IMR-90 (cell line): ENCODE data around the gene BMP8B. TPM values are rescaled to one million over a fixed set of nuclear protein-coding genes. Genes with fewer than 3 reads are reported as not detected.

Source experiments
- ATAC-seq: fragments of 200-7000 bp; cut with Tn5 transposase; 2 replicates; pipeline ENCODE4 v1.9.1; 2020; ENCODE audit warnings: low read depth, mild to moderate bottlenecking, moderate library complexity
- BruUV-seq: library from RNA; stranded (reverse); fragments of 400-500 nt; replicated peaks from 2 replicates; lab custom pipeline; 2021; lab: Mats Ljungman, UMichigan
- CTCF ChIA-PET: fragments of 300-600 bp; formaldehyde crosslinking; extraction: SDS; loops from one replicate; lab custom pipeline; 2021; ENCODE audit warnings: antibody characterized with exemption; lab: Yijun Ruan, JAX
- POLR2A ChIA-PET: fragments of 300-600 bp; sonication (Branson Sonifier 250); formaldehyde crosslinking; loops from one replicate; lab custom pipeline; 2022; ENCODE audit warnings: antibody characterized with exemption; ENCODE audit not compliant: unreplicated experiment; lab: Charles Lee
- DNase-seq: peaks from one replicate; pipeline ENCODE4 v3.0.0; 2013
- H2AFZ ChIP-seq: replicated peaks from 2 replicates; pipeline ENCODE3; 2013; ENCODE audit warnings: low read length, mild to moderate bottlenecking; ENCODE audit not compliant: poor library complexity
- H2AK5ac ChIP-seq: 2 replicates; pipeline ENCODE4 v1.6.1; 2013; ENCODE audit warnings: low read depth, low read length, inconsistent platforms
- H2AK9ac ChIP-seq: replicated peaks from 2 replicates; pipeline ENCODE3; 2013; ENCODE audit warnings: mild to moderate bottlenecking, low read depth, low read length, moderate library complexity; ENCODE audit not compliant: poor library complexity
- H2BK120ac ChIP-seq: 2 replicates; pipeline ENCODE4 v1.6.1; 2013; ENCODE audit warnings: low read depth, low read length, inconsistent platforms
- H2BK15ac ChIP-seq: 3 replicates; pipeline ENCODE4 v1.6.1; 2013; ENCODE audit warnings: low read depth, low read length, inconsistent platforms
- H2BK20ac ChIP-seq: 2 replicates; pipeline ENCODE4 v1.6.1; 2013; ENCODE audit warnings: low read depth, mild to moderate bottlenecking, inconsistent platforms, low read length, moderate library complexity
- H2BK5ac ChIP-seq: 2 replicates; pipeline ENCODE4 v1.6.1; 2013; ENCODE audit warnings: mild to moderate bottlenecking, low read depth, low read length, inconsistent platforms; ENCODE audit not compliant: poor library complexity, severe bottlenecking
- H3K14ac ChIP-seq: replicated peaks from 2 replicates; pipeline ENCODE4 v1.6.1; 2013; ENCODE audit warnings: low read depth, low read length, inconsistent platforms
- H3K18ac ChIP-seq: 2 replicates; pipeline ENCODE4 v1.6.1; 2013; ENCODE audit warnings: low read depth, low read length, control low read depth
- H3K23ac ChIP-seq: 2 replicates; pipeline ENCODE4 v1.6.1; 2013; ENCODE audit warnings: low read depth, low read length, inconsistent platforms
- H3K27ac ChIP-seq: 2 replicates; pipeline ENCODE4 v1.5.1; 2013; ENCODE audit warnings: mild to moderate bottlenecking, control low read depth, low read length; ENCODE audit not compliant: insufficient read depth
- H3K27me3 ChIP-seq: 2 replicates; pipeline ENCODE4 v1.6.1; 2013; ENCODE audit warnings: low read length; ENCODE audit not compliant: control insufficient read depth, insufficient read depth
- H3K36me3 ChIP-seq: 2 replicates; pipeline ENCODE4 v1.6.1; 2013; ENCODE audit warnings: low read length, mixed read lengths; ENCODE audit not compliant: control insufficient read depth, insufficient read depth
- H3K4ac ChIP-seq: 2 replicates; pipeline ENCODE4 v1.6.1; 2013; ENCODE audit warnings: low read depth, low read length, inconsistent platforms
- H3K4me1 ChIP-seq: 2 replicates; pipeline ENCODE4 v1.6.1; 2013; ENCODE audit warnings: low read length, mixed read lengths; ENCODE audit not compliant: control insufficient read depth, insufficient read depth
- H3K4me2 ChIP-seq: 2 replicates; pipeline ENCODE4 v1.6.1; 2013; ENCODE audit warnings: low read depth, mild to moderate bottlenecking, control low read depth, low read length, moderate library complexity
- H3K4me3 ChIP-seq: 2 replicates; pipeline ENCODE4 v1.5.1; 2013; ENCODE audit warnings: low read depth, mild to moderate bottlenecking, control low read depth, low read length, moderate library complexity; ENCODE audit not compliant: insufficient read depth
- H3K56ac ChIP-seq: 2 replicates; pipeline ENCODE4 v1.6.1; 2013; ENCODE audit warnings: low read length, inconsistent platforms; ENCODE audit not compliant: insufficient read depth; ENCODE audit errors: extremely low read depth
- H3K79me1 ChIP-seq, 2 experiments: 2 replicates each; pipeline ENCODE4 v1.6.1; 2013; ENCODE audit warnings: low read length in 2 of 2, inconsistent platforms in 1 of 2, low read depth in 1 of 2
- H3K9ac ChIP-seq: 2 replicates; pipeline ENCODE4 v1.6.1; 2013; ENCODE audit warnings: low read depth, low read length, control low read depth
- H3K9me1 ChIP-seq: 2 replicates; pipeline ENCODE4 v1.6.1; 2013; ENCODE audit warnings: low read length, inconsistent platforms; ENCODE audit not compliant: insufficient read depth
- H3K9me3 ChIP-seq: 2 replicates; pipeline ENCODE4 v1.6.1; 2013; ENCODE audit warnings: low read length; ENCODE audit not compliant: control insufficient read depth, insufficient read depth
- H4K20me1 ChIP-seq: 2 replicates; pipeline ENCODE4 v1.6.1; 2013; ENCODE audit warnings: low read length, inconsistent platforms; ENCODE audit not compliant: insufficient read depth
- H4K5ac ChIP-seq: 2 replicates; pipeline ENCODE4 v1.6.1; 2013; ENCODE audit warnings: mild to moderate bottlenecking, low read depth, low read length, control low read depth
- H4K8ac ChIP-seq, 2 experiments: 2 replicates each; pipeline ENCODE4 v1.6.1; 2013; ENCODE audit warnings: low read depth in 2 of 2, low read length in 2 of 2, control low read depth in 1 of 2, inconsistent platforms in 1 of 2
- H4K91ac ChIP-seq: 2 replicates; pipeline ENCODE4 v1.6.1; 2013; ENCODE audit warnings: low read depth, low read length, inconsistent platforms; ENCODE audit not compliant: insufficient read depth
- BHLHE40 ChIP-seq: fragments of 150-350 bp; IDR thresholded peaks from 2 replicates; pipeline ENCODE4 v1.6.1; 2016; ENCODE audit warnings: mild to moderate bottlenecking, low read depth, low read length
- CEBPB ChIP-seq: IDR thresholded peaks from 2 replicates; pipeline ENCODE4 v1.6.1; 2012; ENCODE audit warnings: low read depth, low read length, improper control_type of control experiment
- CHD1 ChIP-seq: IDR thresholded peaks from 2 replicates; pipeline ENCODE4 v1.6.1; 2012; ENCODE audit warnings: low read depth, low read length, improper control_type of control experiment
- FOS ChIP-seq: fragments of 150-350 bp; IDR thresholded peaks from 2 replicates; pipeline ENCODE4 v1.6.1; 2016; ENCODE audit warnings: low read depth, low read length
- MAFK ChIP-seq: IDR thresholded peaks from 2 replicates; pipeline ENCODE4 v1.6.1; 2012; ENCODE audit warnings: low read depth, low read length, improper control_type of control experiment
- MAZ ChIP-seq: IDR thresholded peaks from 2 replicates; pipeline ENCODE4 v1.6.1; 2012; ENCODE audit warnings: low read depth, mild to moderate bottlenecking, low read length, improper control_type of control experiment, moderate library complexity, borderline replicate concordance
- MXI1 ChIP-seq: IDR thresholded peaks from 2 replicates; pipeline ENCODE4 v1.6.1; 2012; ENCODE audit warnings: low read depth, mild to moderate bottlenecking, low read length, moderate library complexity, borderline replicate concordance
- NFE2L2 ChIP-seq: fragments of 150-350 bp; IDR thresholded peaks from 2 replicates; pipeline ENCODE4 v1.6.1; 2016; ENCODE audit warnings: low read depth, mild to moderate bottlenecking, low read length
- POLR2A ChIP-seq: IDR thresholded peaks from 2 replicates; pipeline ENCODE4 v1.6.1; 2012; ENCODE audit warnings: mild to moderate bottlenecking, low read depth, low read length
- RAD21 ChIP-seq: IDR thresholded peaks from 2 replicates; pipeline ENCODE4 v1.6.1; 2012; ENCODE audit warnings: low read length, improper control_type of control experiment
- RCOR1 ChIP-seq: IDR thresholded peaks from 2 replicates; pipeline ENCODE4 v1.6.1; 2012; ENCODE audit warnings: mild to moderate bottlenecking, low read length, improper control_type of control experiment; ENCODE audit not compliant: insufficient replicate concordance
- SMC3 ChIP-seq: fragments of 150-350 bp; IDR thresholded peaks from 2 replicates; pipeline ENCODE4 v1.6.1; 2016; ENCODE audit warnings: low read depth, mild to moderate bottlenecking, antibody characterized with exemption, low read length, moderate library complexity
- dilution Hi-C: fragments of 300-500 bp; cut with HindIII; formaldehyde crosslinking; loops from one replicate; pipeline ENCODE4 v1.14.3; 2018; ENCODE audit warnings: low sequenced_read_pairs; ENCODE audit not compliant: unreplicated experiment
- in situ Hi-C: fragments of 300-500 bp; cut with MboI; formaldehyde crosslinking; loops from 3 replicates; pipeline ENCODE4 v1.14.3; 2019; ENCODE audit warnings: low sequenced_read_pairs, inconsistent platforms, mixed read lengths
- intact Hi-C: fragments of 100-400 bp; cut with micrococcal nuclease; formaldehyde crosslinking; loops from 2 replicates; pipeline ENCODE4 v1.10.0; 2022
- polyA plus RNA-seq, 3 experiments: library from polyadenylated mRNA; depleted of rRNA; stranded (reverse); fragments of >200 nt; gene quantifications; 2 replicates each; pipeline ENCODE4 v1.2.3, GENCODE V29; 2012; ENCODE audit warnings: low replicate concordance in 1 of 3
- total RNA-seq: library from RNA; depleted of rRNA; stranded (reverse); fragments of >200 nt; gene quantifications from 2 replicates; pipeline ENCODE4 v1.2.3, GENCODE V29; 2012
- TF ChIP-seq, protein P1 (sequence below): conservative IDR thresholded peaks from 2 replicates; pipeline ENCODE4 v1.5.1; 2012; ENCODE audit warnings: mild to moderate bottlenecking, low read depth, low read length, improper control_type of control experiment
- TF ChIP-seq, protein P2 (sequence below): fragments of 150-350 bp; IDR thresholded peaks from 2 replicates; pipeline ENCODE4 v1.6.1; 2016; ENCODE audit warnings: low read depth, mild to moderate bottlenecking, low read length, moderate library complexity, borderline replicate concordance
- TF ChIP-seq, protein P3 (sequence below): fragments of 150-350 bp; IDR thresholded peaks from 2 replicates; pipeline ENCODE4 v1.6.1; 2017; ENCODE audit warnings: mild to moderate bottlenecking, antibody characterized with exemption, low read length, low read depth

Gene BMP8B
- total and polyA plus RNA-seq, 2 of the 4 experiments (the other 2 are of a cell fraction) = not detected

DNA sequence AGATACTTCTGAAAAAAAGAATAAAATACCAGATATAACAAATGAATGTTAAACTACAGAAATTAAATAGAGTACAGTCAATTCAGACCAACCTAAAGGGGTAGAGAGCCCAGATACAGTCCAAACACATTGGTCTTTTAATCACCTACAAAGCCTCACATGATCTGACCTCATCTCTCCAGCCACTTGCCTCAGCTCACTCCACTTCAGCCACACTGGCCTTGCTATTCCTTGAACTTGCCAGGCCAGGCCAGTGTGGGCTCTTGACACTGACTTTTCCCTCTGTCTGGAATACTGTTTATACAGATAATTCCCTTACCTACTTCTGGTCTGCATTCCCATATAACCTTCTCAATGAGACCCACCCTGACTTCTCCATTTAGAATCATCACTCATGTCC, 67.0 kb downstream of the BMP8B start:
- no peak overlapping the region for H3K4me2 ChIP-seq
- no peak overlapping the region for H3K18ac ChIP-seq
- H2AFZ ChIP-seq = no peak overlapping the region
- no peaks in the 10 kb centered on the region for H3K4me1 ChIP-seq
- in situ Hi-C loops (no loop called here), dilution Hi-C loops (no loop called here), intact Hi-C loops (no loop called here)
- no peak overlapping the region for H3K27ac ChIP-seq
- H2AK9ac ChIP-seq = no peak overlapping the region
- H3K9me1 ChIP-seq = no peaks in the 10 kb centered on the region
- no peak overlapping the region for H2BK120ac ChIP-seq
- no peak overlapping the region for H3K23ac ChIP-seq
- no peak overlapping the region for H3K4me3 ChIP-seq
- peaks cover 43% of the 10 kb centered on the region for H3K27me3 ChIP-seq
- H4K91ac ChIP-seq = no peak overlapping the region
- no peak overlapping the region for H3K4ac ChIP-seq
- no peak overlapping the region for H4K8ac ChIP-seq
- H4K5ac ChIP-seq = no peak overlapping the region
- ChIA-PET POLR2A (no interaction called here), CTCF (interaction anchor here (1.3 kb wide), 1 partner anchor 13 kb away, joined by 3 read pairs; no protein-coding TSS in a partner anchor)
- H3K56ac ChIP-seq = no peak overlapping the region
- H3K36me3 ChIP-seq = no peaks in the 10 kb centered on the region
- ATAC-seq = no peak
- no peak overlapping the region for H2BK20ac ChIP-seq
- H2BK15ac ChIP-seq = no peak overlapping the region
- no peaks in the 10 kb centered on the region for H3K9me3 ChIP-seq
- no peak for DNase-seq
- no peaks in the 10 kb centered on the region for H3K79me1 ChIP-seq
- no peak overlapping the region for H2AK5ac ChIP-seq
- no peak overlapping the region for H3K14ac ChIP-seq
- no peak for TF ChIP-seq NFE2L2
- TF ChIP-seq CEBPB = no peak
- no peak for TF ChIP-seq CHD1
- TF ChIP-seq RAD21 = no peak
- no peak for TF ChIP-seq POLR2A
- no peak for TF ChIP-seq RCOR1
- no peak for TF ChIP-seq MAFK
- no peak for TF ChIP-seq FOS
- TF ChIP-seq, protein P1, sequence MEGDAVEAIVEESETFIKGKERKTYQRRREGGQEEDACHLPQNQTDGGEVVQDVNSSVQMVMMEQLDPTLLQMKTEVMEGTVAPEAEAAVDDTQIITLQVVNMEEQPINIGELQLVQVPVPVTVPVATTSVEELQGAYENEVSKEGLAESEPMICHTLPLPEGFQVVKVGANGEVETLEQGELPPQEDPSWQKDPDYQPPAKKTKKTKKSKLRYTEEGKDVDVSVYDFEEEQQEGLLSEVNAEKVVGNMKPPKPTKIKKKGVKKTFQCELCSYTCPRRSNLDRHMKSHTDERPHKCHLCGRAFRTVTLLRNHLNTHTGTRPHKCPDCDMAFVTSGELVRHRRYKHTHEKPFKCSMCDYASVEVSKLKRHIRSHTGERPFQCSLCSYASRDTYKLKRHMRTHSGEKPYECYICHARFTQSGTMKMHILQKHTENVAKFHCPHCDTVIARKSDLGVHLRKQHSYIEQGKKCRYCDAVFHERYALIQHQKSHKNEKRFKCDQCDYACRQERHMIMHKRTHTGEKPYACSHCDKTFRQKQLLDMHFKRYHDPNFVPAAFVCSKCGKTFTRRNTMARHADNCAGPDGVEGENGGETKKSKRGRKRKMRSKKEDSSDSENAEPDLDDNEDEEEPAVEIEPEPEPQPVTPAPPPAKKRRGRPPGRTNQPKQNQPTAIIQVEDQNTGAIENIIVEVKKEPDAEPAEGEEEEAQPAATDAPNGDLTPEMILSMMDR = no peak
- TF ChIP-seq, protein P2, sequence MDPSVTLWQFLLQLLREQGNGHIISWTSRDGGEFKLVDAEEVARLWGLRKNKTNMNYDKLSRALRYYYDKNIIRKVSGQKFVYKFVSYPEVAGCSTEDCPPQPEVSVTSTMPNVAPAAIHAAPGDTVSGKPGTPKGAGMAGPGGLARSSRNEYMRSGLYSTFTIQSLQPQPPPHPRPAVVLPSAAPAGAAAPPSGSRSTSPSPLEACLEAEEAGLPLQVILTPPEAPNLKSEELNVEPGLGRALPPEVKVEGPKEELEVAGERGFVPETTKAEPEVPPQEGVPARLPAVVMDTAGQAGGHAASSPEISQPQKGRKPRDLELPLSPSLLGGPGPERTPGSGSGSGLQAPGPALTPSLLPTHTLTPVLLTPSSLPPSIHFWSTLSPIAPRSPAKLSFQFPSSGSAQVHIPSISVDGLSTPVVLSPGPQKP = no peak
- TF ChIP-seq SMC3 = no peak
- no peak for TF ChIP-seq MAZ
- TF ChIP-seq, protein P3, sequence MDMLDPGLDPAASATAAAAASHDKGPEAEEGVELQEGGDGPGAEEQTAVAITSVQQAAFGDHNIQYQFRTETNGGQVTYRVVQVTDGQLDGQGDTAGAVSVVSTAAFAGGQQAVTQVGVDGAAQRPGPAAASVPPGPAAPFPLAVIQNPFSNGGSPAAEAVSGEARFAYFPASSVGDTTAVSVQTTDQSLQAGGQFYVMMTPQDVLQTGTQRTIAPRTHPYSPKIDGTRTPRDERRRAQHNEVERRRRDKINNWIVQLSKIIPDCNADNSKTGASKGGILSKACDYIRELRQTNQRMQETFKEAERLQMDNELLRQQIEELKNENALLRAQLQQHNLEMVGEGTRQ = no peak
- TF ChIP-seq MXI1 = no peak
- no peak for TF ChIP-seq BHLHE40
- no peak overlapping the region for H3K9ac ChIP-seq
- BruUV-seq = no TSS peak
- no peaks in the 10 kb centered on the region for H4K20me1 ChIP-seq
- no peak overlapping the region for H2BK5ac ChIP-seq
